Gastroesophageal sphincter (tissue), 3 donors: ENCODE measurements around the gene MRPS12.

Experiments
- CTCF ChIP-seq, 4 experiments: fragments of 200-600 bp in 2 of 4; fragments of 450-650 bp in 2 of 4; sonication (generic) in 1 of 4; IDR thresholded peaks; one replicate each; pipeline ENCODE4 v1.5.1; 2017 to 2019; ENCODE audit warnings: antibody characterized with exemption in 4 of 4, mild to moderate bottlenecking in 2 of 4, moderate library complexity in 2 of 4
- EP300 ChIP-seq: sonication (generic); formaldehyde crosslinking; IDR thresholded peaks from one replicate; pipeline ENCODE4 v1.6.1; 2017; ENCODE audit warnings: antibody characterized with exemption, mild to moderate bottlenecking
- POLR2AphosphoS5 ChIP-seq: sonication (generic); formaldehyde crosslinking; IDR thresholded peaks from one replicate; pipeline ENCODE4 v1.6.1; 2017; ENCODE audit warnings: antibody characterized with exemption

- TF ChIP-seq EP300 (no peak), CTCF (IDR thresholded peaks at IDR 0.05) (no peak), POLR2AphosphoS5 (no peak)
Measured at GRCh38 chr19:38975861-38976271, 45.1 kb downstream of the MRPS12 start.
